PC-9 (cell line): ENCODE results near the gene MFF. TPM values are rescaled to one million over a fixed set of nuclear protein-coding genes. Genes with fewer than 3 reads are reported as not detected.

Experiments used
- BruUV-seq: library from RNA; stranded (reverse); fragments of 400-500 nt; replicated peaks from 2 replicates; lab custom pipeline; 2021; lab: Mats Ljungman, UMichigan
- CTCF ChIA-PET: fragments of 300-600 bp; sonication (Branson Sonifier 250); formaldehyde crosslinking; loops from one replicate; lab custom pipeline; 2022; ENCODE audit warnings: antibody characterized with exemption; lab: Charles Lee
- POLR2A ChIA-PET: fragments of 300-600 bp; sonication (Branson Sonifier 250); formaldehyde crosslinking; loops from one replicate; lab custom pipeline; 2022; ENCODE audit warnings: antibody characterized with exemption; ENCODE audit not compliant: unreplicated experiment; lab: Charles Lee
- DNase-seq, 2 experiments: peaks; one replicate each; pipeline versions ENCODE4 v3.0.0 to v3.0.0-alpha.2; 2015 to 2022; ENCODE audit warnings: mixed read lengths in 1 of 2
- H2AFZ ChIP-seq: fragments of 200-600 bp; sonication (generic); 2 replicates; pipeline ENCODE4 v1.8.1; 2017; ENCODE audit warnings: antibody characterized with exemption
- H3F3A ChIP-seq: fragments of 200-600 bp; sonication (generic); 2 replicates; pipeline ENCODE4 v1.8.1; 2017; ENCODE audit warnings: antibody characterized with exemption, mild to moderate bottlenecking, low read depth; ENCODE audit not compliant: insufficient read depth
- H3K27ac ChIP-seq: fragments of 200-600 bp; sonication (generic); 2 replicates; pipeline ENCODE4 v1.6.1; 2016; ENCODE audit warnings: mixed run types
- H3K27me3 ChIP-seq: fragments of 200-600 bp; sonication (generic); 2 replicates; pipeline ENCODE4 v1.6.1; 2016; ENCODE audit warnings: low read depth, mixed run types; ENCODE audit not compliant: insufficient read depth
- H3K36me3 ChIP-seq: fragments of 200-600 bp; sonication (generic); 2 replicates; pipeline ENCODE4 v1.6.1; 2016; ENCODE audit warnings: low read depth, mixed run types
- H3K4me1 ChIP-seq: fragments of 200-600 bp; sonication (generic); replicated peaks from 2 replicates; pipeline ENCODE4 v1.6.1; 2016; ENCODE audit warnings: mixed run types; ENCODE audit not compliant: insufficient read depth
- H3K4me2 ChIP-seq: fragments of 200-600 bp; sonication (generic); 2 replicates; pipeline ENCODE4 v1.6.1; 2017; ENCODE audit warnings: mixed run types
- H3K4me3 ChIP-seq: fragments of 200-600 bp; sonication (generic); 2 replicates; pipeline ENCODE4 v1.6.1; 2016; ENCODE audit warnings: mixed run types
- H3K79me2 ChIP-seq: fragments of 200-600 bp; sonication (generic); 2 replicates; pipeline ENCODE4 v1.6.1; 2017; ENCODE audit warnings: low read depth, mixed run types
- H3K9me2 ChIP-seq: fragments of 200-600 bp; sonication (generic); 2 replicates; pipeline ENCODE4 v1.8.1; 2017; ENCODE audit warnings: mild to moderate bottlenecking; ENCODE audit not compliant: insufficient read depth
- H3K9me3 ChIP-seq: fragments of 200-600 bp; sonication (generic); 2 replicates; pipeline ENCODE4 v1.8.1; 2016; ENCODE audit warnings: low read depth; ENCODE audit not compliant: insufficient read depth
- H4K20me1 ChIP-seq: fragments of 200-600 bp; sonication (generic); 2 replicates; pipeline ENCODE4 v1.8.1; 2017; ENCODE audit not compliant: insufficient read depth
- EZH2 ChIP-seq: fragments of 200-600 bp; sonication (generic); IDR thresholded peaks from 2 replicates; pipeline ENCODE4 v1.8.0; 2017; ENCODE audit warnings: antibody characterized with exemption, low read depth
- intact Hi-C: fragments of 100-400 bp; cut with micrococcal nuclease; formaldehyde crosslinking; loops from one replicate; pipeline ENCODE4 v1.10.0; 2022; ENCODE audit not compliant: unreplicated experiment
- total RNA-seq: library from RNA; stranded (reverse); gene quantifications from 2 replicates; pipeline ENCODE4 v1.2.3, GENCODE V29; 2021
- TF ChIP-seq, protein P1 (sequence below): fragments of 200-600 bp; sonication (generic); conservative IDR thresholded peaks from 2 replicates; pipeline ENCODE4 v1.6.1; 2017; ENCODE audit warnings: mixed run types, antibody characterized with exemption, mild to moderate bottlenecking, moderate library complexity

The MFF gene
- total RNA-seq, 1 experiment from 2014 or later = 144 TPM

DNA sequence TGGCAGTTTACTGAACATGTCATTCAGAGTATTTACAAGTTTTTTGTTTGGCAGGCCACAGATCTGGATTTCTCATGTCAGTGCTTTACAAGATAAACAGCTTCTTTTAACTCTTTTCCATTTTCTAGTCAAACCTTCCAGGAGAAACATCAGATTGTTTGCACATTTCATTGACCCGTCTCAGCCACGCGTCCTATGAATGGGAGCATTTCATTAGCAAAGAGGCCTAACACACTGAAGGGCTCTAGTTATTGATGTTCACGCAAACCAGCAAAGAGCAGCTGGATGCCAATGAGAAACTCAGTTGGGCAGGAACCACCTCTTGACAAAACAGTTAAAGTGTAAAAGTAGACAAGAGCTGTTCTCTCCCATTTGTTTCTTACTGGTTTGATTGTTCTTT is 29.2 kb upstream of the MFF start:
- POLR2A ChIA-PET = no interaction called here
- Histone ChIP-seq H3K9me2 (no peaks in the 10 kb centered on the region), H3K4me1 (no peaks in the 10 kb centered on the region), H4K20me1 (no peaks in the 10 kb centered on the region), H2AFZ (no peak overlapping the region), H3K27me3 (no peaks in the 10 kb centered on the region), H3K36me3 (no peaks in the 10 kb centered on the region), H3K4me2 (no peak overlapping the region), H3K27ac (no peak overlapping the region), H3F3A (no peaks in the 10 kb centered on the region), H3K9me3 (no peaks in the 10 kb centered on the region), H3K79me2 (no peaks in the 10 kb centered on the region), H3K4me3 (no peak overlapping the region)
- no peak for TF ChIP-seq EZH2
- TF ChIP-seq, protein P1, sequence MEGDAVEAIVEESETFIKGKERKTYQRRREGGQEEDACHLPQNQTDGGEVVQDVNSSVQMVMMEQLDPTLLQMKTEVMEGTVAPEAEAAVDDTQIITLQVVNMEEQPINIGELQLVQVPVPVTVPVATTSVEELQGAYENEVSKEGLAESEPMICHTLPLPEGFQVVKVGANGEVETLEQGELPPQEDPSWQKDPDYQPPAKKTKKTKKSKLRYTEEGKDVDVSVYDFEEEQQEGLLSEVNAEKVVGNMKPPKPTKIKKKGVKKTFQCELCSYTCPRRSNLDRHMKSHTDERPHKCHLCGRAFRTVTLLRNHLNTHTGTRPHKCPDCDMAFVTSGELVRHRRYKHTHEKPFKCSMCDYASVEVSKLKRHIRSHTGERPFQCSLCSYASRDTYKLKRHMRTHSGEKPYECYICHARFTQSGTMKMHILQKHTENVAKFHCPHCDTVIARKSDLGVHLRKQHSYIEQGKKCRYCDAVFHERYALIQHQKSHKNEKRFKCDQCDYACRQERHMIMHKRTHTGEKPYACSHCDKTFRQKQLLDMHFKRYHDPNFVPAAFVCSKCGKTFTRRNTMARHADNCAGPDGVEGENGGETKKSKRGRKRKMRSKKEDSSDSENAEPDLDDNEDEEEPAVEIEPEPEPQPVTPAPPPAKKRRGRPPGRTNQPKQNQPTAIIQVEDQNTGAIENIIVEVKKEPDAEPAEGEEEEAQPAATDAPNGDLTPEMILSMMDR = no peak
- CTCF ChIA-PET = no interaction called here
- no peak for DNase-seq
- intact Hi-C loops = no loop called here
- no TSS peak for BruUV-seq

DNA sequence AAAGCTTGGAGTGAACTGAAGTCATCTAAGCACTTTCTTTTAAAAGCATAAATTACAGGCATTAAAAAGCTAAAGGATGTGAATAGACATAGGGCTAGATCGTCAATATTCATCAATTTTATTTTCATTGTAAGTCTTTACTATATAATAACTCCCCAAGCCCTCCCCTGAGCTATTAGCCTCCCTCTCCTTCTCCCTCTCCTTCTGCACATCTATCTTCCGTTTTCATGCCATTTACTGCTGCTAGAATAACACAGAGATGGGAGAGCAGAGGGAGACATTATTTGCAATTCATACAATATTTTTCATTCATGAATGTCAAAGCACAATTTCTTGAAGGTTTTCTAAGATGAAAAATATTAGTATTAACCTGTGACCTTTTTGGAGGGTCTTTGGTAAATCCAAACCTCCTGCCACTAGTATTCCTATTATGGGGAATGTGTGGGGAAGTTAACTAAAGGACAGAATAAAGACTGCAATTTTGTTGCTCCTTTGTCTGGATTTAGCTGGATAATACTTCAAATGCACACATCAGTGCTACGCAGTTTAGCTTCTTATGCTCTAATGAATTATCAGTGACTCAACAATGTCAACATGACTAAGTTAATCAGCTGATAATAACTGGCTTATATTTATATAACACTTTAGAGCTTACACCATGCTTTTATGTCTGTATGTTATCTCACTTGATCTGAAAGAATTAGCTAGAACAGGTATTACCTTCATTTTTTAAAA is 28.2 kb upstream of the MFF start:
- no peaks in the 10 kb centered on the region for H3K27me3 ChIP-seq
- no peaks in the 10 kb centered on the region for H4K20me1 ChIP-seq
- H3K4me3 ChIP-seq = no peak overlapping the region
- no peak overlapping the region for H3K4me2 ChIP-seq
- TF ChIP-seq EZH2 = no peak
- TF ChIP-seq, protein P1 = no peak
- no peaks in the 10 kb centered on the region for H3F3A ChIP-seq
- no peak overlapping the region for H3K27ac ChIP-seq
- DNase-seq = no peak
- intact Hi-C loops = no loop called here
- ChIA-PET CTCF (no interaction called here), POLR2A (no interaction called here)
- no peaks in the 10 kb centered on the region for H3K79me2 ChIP-seq
- no peaks in the 10 kb centered on the region for H3K36me3 ChIP-seq
- no peaks in the 10 kb centered on the region for H3K9me3 ChIP-seq
- no peaks in the 10 kb centered on the region for H3K9me2 ChIP-seq
- no TSS peak for BruUV-seq
- H3K4me1 ChIP-seq = no peaks in the 10 kb centered on the region
- no peak overlapping the region for H2AFZ ChIP-seq

GRCh38 chr2:227301523-227301922 is 23.5 kb upstream of the MFF start:
- H3K27me3 ChIP-seq = no peaks in the 10 kb centered on the region
- no peak overlapping the region for H3K4me2 ChIP-seq
- H3K9me3 ChIP-seq = no peaks in the 10 kb centered on the region
- POLR2A ChIA-PET = no interaction called here
- no peak for TF ChIP-seq EZH2
- TF ChIP-seq, protein P1 = no peak
- H2AFZ ChIP-seq = no peak overlapping the region
- intact Hi-C loops = no loop called here
- CTCF ChIA-PET = interaction anchor here (0.6 kb wide), 1 partner anchor 62 kb away, joined by 4 read pairs; no protein-coding TSS in a partner anchor
- H3F3A ChIP-seq = no peaks in the 10 kb centered on the region
- H3K9me2 ChIP-seq = no peaks in the 10 kb centered on the region
- BruUV-seq = no TSS peak
- H3K4me1 ChIP-seq = no peaks in the 10 kb centered on the region
- H3K79me2 ChIP-seq = no peaks in the 10 kb centered on the region
- H4K20me1 ChIP-seq = no peaks in the 10 kb centered on the region
- H3K36me3 ChIP-seq = no peaks in the 10 kb centered on the region
- no peak overlapping the region for H3K27ac ChIP-seq
- H3K4me3 ChIP-seq = no peak overlapping the region
- DNase-seq = no peak
